Epithelial cell of esophagus (primary cell): ENCODE measurements around the gene BANF1.

Experiments
- DNase-seq: peaks from one replicate; pipeline ENCODE4 v3.0.0; 2010; ENCODE audit warnings: low read depth
- H3K4me3 ChIP-seq: 2 replicates; pipeline ENCODE4 v1.5.1; 2011; ENCODE audit warnings: mild to moderate bottlenecking, low read length, control low read depth
- CTCF ChIP-seq: IDR thresholded peaks from 2 replicates; pipeline ENCODE4 v1.5.1; 2011; ENCODE audit warnings: low read depth, mild to moderate bottlenecking, low read length, control low read depth, inconsistent platforms; ENCODE audit not compliant: insufficient read depth; ENCODE audit errors: missing control alignments

BANF1 gene

GRCh38 chr11:66026017-66026529 lies 23.8 kb downstream of the BANF1 start, which contains the start of gene CATSPER1:
Gene CATSPER1, minus strand, starts transcription at chr11:66026479. Its CDS starts 100 bp downstream, at chr11:66026379.
- H3K4me3 ChIP-seq: no peak within 1 kb of the TSS
- no peak for TF ChIP-seq CTCF
- no peak for DNase-seq

- H3K4me3 ChIP-seq: no peak overlapping the region
- no peak for DNase-seq
- no peak for TF ChIP-seq CTCF
These were observed 30.8 kb downstream of the BANF1 start for GRCh38 chr11:66032957-66033735.

GRCh38 chr11:66035653-66036333 lies 33.5 kb downstream of the BANF1 start:
- H3K4me3 ChIP-seq: no peak overlapping the region
- DNase-seq: no peak
- no peak for TF ChIP-seq CTCF

- no peak for DNase-seq
- H3K4me3 ChIP-seq: no peak overlapping the region
- TF ChIP-seq CTCF: no peak
These were observed 34.0 kb downstream of the BANF1 start for GRCh38 chr11:66036334-66036710.

GRCh38 chr11:66037327-66037726 lies 35.0 kb downstream of the BANF1 start:
- H3K4me3 ChIP-seq: no peak overlapping the region
- no peak for TF ChIP-seq CTCF
- DNase-seq: no peak

GRCh38 chr11:66039765-66040164 lies 37.5 kb downstream of the BANF1 start:
- DNase-seq: no peak
- no peak for TF ChIP-seq CTCF
- H3K4me3 ChIP-seq: no peak overlapping the region
